Left hindlimb (tissue), 1 donor: Measurements from ENCODE around the gene C16orf87.
"Not testable (repeated sequence)": the region's sequence is repeated elsewhere in the genome, so short reads cannot be mapped to it uniquely, and the experiment has no call there.

ENCODE experiments used
- DNase-seq: peaks from one replicate; pipeline ENCODE4 v3.0.0-alpha.2; 2018

Gene C16orf87

DNA sequence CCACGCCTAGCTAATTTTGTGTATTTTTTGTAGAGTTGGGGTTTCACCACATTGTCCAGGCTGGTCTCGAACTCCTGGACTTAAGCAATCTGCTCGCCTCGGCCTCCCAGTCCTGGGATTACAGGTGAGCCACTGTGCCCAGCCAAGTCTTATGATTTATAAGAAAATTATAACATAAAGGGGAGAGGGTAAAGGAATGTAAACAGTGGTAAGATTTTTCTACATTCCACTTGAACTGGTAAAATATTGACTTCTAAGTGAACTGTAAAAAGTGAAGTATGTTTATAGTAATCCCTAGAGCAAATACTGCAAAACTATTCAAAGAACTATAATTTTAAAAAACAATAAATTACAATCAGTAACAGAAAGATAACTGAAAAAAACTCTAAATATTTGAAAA is 33.5 kb downstream of the C16orf87 start:
- no peak for DNase-seq

DNA sequence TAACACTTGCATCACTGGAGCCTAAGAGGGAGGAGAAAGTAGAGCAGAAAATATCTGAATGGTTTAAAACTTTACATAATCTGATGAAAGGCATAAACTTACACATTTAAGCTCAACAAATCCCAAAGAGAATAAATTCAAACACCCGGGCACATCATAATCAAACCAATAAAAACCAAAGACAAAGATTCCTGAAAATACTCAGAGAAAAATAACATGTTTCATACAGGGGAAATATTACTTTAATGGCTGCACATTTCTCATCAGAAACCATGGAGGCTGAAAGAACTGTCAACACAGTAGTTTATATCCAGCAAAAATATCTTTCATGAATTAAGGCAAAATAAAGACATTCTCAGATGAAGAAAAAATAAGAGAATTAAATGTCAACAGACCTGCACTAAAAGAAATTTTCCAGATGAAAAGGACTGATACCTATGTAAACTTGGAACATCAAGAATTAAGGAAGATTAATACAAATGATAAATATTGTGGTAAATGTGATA is 34.2 kb downstream of the C16orf87 start:
- DNase-seq, result no peak

DNA sequence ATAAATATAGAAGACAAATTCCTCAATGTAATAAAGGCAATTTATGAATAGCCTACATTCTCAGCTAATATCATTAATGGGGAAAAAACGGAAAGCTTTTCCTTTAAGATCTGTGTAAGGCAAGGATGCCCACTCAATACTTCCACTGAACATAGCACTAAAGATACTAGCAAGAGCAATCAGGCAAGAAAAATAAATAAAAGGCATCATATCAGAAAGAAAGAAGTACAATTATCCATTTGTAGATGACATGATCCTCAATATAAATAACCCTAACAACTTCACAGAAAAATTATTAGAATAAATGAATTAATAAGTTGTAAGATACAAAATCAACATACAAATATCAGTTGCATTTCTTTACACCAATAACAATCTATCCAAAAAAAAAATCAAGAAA is 37.1 kb downstream of the C16orf87 start:
- no peak for DNase-seq

DNA sequence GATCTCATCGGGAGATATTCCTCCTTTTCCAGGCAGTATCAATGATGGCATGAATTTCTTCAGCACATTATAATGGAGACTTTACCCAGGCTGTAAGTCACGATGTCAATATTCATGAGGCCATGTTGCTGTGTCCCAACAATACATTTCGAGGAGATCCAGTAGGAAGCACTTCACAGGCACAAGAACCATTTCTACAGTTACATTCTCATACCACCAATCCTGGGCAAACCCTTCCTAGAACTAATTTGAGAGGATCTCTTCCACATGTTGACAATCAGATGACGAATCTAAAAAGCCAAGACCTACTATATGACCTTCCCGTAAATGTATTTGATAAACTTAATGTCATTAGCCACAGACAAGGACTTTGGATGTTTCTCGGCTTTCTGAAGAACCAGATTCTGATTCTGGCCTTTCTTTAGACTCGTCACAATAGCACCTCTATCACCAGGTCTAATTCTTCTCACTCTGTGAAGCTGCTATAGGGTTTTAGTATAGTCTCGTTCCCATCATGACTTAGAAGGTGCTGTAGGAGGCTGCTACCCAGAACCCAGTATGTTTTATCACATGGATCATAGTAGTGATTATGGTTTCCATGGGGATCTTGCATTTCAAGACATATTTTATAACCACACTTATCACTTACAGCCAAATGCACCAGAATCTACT is 40.2 kb downstream of the C16orf87 start:
- DNase-seq, result no peak

DNA sequence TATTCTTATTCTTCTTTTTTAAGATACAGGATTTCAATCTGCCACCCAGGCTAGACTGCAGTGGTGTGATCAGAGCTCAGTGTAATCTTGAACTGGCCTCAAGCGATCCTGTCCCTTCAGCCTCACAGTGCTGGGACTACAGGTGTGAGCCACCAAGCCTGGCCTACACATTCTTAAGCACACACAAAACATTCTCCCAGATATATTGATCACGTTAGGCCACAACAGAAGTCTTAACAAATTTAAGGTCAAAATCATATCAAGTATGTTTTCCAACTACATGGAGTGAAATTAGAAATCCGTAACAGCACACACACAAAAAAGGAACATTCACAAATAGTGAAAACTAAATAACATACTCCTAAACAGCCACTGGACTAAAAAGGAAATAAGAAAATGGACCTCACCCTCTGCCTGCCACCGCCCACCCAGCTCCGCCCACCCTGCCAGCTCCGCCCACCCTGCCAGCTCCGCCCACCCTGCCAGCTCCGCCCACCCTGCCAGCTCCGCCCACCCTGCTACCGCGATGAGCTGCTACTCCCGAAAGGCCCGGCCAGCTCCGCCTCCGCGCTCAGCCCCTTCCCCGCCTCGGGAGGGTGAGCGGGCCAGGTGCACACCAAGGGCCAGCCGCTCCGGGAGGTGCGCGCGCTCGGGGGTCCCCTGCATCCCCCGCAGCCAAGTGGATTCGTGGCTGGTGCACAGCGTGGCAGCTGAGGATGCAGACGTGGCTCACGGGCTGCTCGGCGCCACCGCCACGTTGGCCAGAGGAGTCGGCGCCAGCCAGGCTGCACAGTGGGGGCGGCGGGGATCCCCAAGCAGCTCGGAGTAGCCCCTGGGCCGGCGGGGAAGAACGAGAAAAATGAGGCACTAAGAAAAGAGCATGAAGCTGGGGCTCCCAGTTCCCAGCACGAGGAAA is 41.2 kb downstream of the C16orf87 start:
- DNase-seq, result peak; percentile 65

DNA sequence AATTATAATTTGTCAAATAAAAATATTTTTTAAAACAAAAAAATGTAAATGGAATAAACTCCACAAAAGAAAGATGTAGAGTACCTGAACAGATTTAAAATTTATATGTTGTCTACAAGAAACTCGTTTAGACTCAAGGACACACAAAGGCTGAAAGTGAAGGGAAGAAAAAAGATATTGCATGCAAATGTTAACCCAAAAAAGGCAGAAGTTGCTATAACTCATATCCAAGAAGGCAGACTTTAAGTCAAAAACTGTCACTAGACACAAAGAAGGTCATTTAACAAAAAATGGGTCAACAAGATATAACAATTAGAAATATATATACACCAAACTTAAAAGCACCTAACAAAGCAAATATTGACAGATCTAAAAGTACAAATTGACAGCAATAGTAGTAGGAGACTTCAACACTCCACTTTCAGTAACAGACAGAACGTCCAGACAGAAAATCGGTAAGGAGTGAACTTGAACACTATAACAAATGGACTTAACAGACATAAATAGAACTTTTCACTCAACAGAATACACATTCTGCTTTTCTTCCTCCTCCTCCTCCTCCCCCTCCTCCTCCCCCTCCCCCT is 42.0 kb downstream of the C16orf87 start:
- no peak for DNase-seq

DNA sequence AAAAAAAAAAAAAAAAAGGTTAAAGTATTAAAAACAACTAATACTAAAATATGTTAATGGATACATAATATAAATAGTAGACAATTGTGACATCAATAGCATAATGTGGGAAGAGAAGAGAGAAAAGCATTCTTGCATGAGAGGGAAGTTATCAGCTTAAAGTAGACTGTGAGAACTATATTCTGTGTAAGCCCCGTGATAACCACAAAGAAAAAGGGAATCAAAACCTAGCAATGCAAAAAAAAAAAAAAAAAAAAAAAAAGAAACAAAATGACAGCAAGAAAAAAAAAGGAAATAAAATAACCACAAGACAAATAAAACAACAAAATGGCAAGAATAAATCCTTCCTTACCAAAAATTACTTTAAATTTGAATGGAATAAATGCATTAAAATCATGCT is 43.1 kb downstream of the C16orf87 start:
- DNase-seq, result no peak

DNA sequence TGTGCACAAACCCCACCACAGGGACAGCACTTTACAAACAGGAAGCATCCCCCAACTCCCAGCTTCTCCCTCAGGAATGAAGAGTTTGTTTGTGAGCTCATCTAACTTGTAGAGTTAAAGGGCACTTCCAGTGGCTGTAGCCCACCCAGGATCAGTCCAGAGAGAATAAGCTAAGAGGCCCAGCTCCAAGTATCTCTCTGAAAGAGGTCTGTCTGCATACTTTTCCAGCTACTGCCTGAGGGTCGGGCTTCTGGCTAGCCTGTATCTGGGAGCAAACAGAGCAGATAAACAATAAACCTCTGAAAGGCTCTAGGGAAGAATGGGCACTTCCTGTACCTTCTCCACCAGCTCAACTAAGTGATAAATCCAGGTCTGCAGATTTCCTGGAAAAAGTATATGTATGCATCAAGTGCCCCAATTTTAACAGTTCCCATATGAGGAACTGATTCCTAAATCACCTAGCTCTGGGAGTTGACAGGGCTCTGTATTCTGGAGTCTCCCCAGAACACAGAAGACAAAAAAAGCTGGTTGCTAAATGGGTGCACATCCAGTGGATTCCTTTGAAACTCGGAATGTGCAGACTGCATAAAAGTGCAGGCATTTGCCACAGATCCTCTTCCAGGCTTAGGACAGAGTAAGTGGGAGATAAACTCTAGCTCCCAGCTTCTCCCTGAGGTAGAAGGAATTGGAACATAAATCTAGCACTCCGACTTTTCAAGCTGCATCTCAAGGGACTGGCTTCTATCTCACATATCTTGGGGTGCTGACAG is 45.7 kb downstream of the C16orf87 start:
- DNase-seq, result no peak

DNA sequence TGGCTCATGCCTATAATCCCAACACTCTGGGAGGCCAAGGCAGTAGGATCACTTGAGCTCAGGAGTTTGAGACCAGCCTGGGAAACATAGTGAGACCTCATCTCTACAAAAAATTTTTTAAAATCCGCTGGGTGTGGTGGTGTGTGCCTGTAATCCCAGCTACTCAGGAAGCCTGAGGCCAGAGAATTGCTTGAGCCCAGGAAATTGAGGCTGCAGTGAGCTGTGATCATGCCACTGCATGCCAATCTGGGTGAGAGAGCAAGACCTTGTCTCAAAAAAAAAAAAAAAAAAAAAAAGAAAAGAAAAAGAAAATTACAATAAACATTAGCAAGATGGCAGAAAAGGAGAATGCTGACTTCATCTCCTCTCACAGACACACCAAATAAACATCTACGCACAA is 46.4 kb downstream of the C16orf87 start:
- not testable (repeated sequence) for DNase-seq

DNA sequence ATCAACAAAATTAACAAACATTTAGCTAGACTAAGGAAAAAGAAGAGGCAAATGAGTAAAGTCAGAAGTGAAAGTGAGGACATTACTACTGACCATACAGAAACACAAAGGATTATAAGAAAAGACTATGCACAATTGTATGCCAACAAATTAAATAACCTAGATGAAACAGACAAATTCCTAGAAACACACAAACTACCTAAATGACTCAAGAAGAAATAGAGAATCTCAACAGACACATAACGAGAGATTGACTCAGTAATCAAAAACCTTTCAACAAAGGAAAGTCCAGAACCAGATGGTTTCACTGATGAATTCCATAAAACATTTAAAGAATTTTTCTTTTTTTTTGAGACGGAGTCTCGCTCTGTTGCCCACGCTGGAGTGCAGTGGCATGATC is 47.2 kb downstream of the C16orf87 start:
- no peak for DNase-seq

DNA sequence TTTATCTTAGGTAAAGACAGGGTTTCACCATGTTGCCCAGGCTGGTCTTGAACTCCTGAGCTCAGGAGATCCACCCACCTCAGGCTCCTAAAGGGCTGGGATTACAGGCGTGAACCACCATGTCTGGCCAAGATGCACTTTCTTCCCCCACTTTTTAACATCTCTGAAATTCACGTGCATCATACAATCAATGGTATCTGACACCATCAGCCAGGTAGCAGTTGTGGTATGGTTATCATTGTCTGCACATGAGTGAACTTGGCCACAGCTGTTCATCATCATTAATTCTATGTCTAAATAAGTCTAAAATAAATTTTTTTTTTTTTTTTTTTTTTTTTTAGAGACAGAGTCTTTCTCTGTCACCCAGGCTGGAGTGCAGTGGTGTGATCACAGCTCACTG is 48.7 kb downstream of the C16orf87 start:
- no peak for DNase-seq

DNA sequence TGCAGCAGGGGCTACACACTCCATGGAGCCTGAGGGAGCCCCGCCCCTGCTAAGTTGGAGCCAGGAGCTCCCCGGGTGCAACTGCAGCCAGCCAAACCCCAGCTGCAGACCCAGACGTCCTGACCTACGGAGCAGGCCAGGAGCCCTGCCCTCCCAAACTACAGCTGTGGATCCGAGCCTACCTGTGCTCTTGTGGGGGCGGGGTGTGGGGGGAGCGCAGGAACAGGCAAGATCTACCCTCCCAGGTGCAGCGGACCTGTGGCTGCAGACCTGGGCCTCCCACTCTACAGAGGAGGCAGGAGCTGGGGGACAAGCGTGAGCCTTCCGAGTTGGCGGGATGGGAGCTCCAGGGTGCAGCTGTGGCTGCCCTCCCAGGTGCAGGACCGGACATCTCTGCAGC is 53.2 kb downstream of the C16orf87 start:
- no peak for DNase-seq

DNA sequence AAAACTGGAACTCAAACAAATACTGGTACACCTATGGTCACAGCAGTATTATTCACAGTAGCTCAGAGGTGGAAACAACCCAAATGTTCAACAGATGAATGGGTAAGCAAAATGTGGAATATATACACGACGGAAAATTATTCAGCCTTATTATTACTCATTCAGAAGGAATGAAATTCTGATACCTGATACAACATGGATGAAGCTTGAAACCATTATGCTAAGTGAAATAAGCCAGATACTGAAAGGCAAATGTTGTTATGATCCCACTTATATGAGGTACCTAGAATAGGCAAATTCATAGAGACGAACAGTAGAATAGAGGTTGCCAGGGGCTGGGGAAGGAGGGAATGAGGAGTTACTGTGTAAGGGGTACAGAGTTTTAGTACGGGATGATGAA is 55.8 kb downstream of the C16orf87 start:
- DNase-seq, result no peak

DNA sequence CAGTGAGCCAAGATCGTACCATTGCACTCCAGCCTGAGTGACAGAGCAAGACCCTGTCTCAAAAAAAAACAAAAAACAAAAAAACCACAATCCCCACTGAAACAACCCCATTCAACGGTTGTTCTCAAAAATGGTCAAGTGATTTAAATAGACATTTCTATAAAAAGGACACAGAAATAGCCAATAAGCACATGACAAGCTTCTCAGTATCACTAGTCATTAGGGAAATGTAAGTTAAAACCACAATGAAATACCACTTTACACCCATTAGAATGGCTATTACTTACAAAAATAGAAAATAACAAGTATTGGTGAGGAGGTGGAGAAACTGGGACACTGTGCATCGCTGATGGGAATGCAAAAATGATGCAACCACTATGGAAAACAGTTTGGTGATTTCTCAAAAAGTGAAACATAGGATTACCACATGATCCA is 56.2 kb downstream of the C16orf87 start:
- DNase-seq, result no peak

DNA sequence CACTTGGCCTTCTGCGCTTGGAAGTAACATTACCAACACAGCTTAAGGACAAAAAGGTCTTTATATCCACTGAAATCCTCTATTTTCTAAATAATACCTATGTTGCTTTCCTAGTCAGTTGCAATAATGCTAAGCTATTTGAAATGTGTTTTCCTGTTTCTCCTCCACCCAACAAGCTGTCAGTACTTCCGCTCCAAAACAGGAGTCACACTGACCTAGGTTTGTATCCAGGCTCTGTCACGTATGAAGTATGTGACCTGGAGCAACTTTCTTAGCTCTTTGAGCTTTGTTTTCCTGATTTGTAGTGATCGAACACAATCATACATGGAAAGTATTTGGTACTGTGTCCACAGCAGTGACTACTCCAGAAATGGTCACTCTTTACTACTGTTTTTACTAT is 58.5 kb downstream of the C16orf87 start:
- no peak for DNase-seq

DNA sequence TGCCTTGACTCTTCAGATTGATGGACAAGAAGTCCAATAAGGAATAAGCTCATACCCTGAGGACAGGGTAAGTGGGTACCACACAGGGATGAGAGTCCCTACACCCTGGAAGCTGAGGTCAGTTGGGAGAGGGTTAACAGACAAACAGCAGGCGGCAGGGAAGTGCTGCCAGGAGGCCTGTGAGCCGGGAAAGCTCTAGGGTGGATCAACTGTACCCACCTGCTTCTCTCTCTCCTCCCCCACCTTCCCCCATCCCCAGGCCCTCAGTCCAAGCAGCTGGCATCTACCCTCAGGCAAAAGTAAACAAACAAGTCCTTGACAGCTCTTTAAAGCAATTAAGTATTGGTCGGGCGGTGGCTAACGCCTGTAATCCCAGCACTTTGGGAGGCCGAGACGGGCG is 62.2 kb downstream of the C16orf87 start:
- DNase-seq, result no peak

DNA sequence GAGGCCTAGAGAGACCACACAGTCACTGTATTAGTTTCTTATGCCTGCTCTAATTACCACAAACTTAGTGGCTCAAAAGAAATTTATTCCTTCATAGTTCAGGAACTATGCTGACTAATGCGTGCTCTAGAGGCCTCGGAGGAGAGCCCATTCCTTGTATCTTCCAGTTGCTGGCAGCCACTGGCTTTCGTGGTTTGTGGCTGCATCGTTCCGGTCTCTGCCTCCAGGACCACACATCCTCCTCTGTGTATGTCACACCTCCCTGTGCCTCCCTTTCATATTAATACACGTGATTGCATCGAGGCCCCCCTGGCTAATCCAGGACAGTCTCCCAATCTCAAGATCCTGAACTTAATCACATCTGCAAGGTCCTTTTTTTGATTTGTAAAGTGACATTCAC is 65.9 kb downstream of the C16orf87 start:
- DNase-seq, result no peak

DNA sequence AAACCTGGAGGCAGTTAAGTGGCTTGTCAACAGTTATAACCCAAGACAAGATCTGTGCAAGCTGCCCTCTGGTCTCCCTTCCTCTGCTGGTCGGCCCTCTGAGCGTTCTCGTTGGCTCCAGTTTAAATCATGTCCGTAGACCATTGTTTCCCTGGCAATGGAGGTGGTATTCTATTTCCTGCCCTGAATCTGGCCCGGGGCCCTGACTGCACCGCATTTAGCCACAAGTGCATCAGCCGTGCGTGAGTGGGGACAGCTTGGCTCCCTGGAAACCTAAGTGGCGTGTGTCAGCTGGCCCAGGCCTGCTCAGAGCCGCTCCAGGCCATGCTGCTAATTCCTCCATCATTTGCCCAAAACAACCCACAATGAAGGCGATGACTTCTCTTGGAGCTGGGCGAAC is 67.8 kb downstream of the C16orf87 start:
- DNase-seq, result no peak

DNA sequence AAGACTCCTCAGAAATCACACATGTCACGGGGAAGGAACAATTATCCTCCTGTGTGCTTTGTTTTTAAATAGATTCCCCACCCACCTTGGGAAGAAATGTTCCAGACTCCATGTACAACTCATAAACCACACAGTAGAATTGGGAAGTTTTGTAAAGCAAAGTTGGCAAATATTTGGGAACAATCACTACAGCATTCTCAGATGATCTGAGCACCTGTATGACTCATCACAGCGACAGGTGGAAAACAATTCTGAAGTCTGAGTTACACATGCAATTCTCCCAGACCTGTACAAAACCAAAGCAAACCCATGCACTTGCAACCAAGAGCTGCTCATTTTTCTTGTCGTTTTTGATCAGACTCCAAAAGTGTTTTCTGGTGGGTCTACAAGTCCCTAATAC is 68.4 kb downstream of the C16orf87 start:
- DNase-seq, result no peak

DNA sequence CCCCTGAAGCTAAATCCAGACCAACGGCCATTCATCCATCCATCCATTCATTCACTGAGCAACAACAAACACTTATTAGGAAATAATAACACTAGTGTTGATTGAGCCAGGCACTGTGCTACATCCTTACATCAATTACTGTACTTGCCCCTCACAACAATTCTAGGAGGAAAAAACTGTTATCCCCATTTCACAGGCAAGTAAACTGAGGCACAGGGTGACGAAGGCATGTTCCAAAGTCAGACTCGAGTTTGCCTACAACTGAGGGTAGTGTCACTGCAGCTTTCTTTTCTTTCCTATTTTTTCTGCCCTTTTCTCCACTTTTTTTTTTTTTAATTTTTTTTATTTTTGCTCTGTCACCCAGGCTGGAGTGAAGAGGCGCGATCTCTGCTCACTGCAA is 71.7 kb downstream of the C16orf87 start:
- no peak for DNase-seq

DNA sequence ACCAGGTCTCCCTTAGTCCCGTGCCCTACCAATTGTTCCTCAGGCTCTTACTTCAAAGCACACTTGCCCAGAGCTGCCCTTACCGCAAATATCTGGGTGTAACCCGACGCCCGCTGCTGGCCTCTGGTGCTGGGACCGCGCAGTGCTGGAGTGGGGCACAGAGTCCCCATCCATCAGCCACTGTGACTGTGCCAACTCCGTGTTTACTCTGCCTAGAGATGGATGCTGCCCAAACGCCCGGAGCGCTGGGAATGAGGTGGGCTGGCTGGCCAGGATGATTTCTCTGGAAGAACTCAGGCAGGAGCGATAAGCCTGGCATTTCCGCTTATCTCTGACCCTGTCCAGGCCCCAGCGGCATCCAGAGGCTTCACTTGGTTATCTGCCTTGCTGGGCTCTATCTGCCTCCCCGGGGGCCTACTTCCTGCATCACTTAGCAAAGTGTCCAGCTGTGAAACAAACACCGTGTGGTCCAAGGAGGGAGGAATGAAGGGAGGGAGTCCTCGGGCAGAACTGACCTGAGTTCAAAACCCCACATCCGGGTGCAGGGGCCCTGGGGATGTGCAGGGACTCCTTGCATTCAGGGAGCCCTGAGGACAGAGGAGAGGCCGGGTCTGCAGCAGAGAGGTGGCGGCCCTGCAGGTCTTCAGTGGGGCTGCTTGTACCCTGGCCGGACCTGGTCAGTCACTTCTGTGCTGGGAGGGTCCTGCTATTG is 73.5 kb downstream of the C16orf87 start:
- DNase-seq, result no peak

DNA sequence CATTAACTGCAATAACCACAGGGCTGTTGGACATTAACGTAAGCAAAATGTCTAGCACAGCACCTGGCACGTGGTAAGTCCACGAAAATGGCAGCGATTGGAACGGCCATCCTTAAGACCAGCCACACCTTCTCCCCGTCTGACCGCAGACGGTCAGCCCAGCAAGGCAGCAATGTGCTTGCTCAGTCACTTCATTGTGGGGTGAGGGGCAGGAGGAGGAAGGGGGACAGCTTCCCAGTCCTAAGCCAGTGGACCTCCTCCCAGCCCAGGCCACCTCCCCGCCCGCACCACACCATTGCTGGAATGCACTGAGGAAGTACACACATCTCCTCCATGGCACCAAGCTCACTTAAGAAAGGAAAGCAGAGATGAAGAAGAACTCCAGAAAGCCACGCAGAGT is 74.2 kb downstream of the C16orf87 start:
- no peak for DNase-seq
